Prostate gland (tissue), 2 donors: ENCODE data around the gene EDC4. TPM values are rescaled to one million over a fixed set of nuclear protein-coding genes. Genes with fewer than 3 reads are reported as not detected.
A peak's percentile ranks its signal among the peaks of the same experiment; 100 is the strongest.

Source experiments
- DNase-seq: peaks from one replicate; pipeline ENCODE4 v3.0.0-alpha.2; 2019; ENCODE audit warnings: low spot score
- H3K27ac ChIP-seq, 2 donors: fragments of 200-600 bp; sonication (generic); 2 replicates each; pipeline ENCODE4 v1.5.1; 2017 to 2019
- H3K27me3 ChIP-seq: fragments of 200-600 bp; sonication (generic); replicated peaks from 2 replicates; pipeline ENCODE4 v1.5.1; 2019; ENCODE audit not compliant: insufficient read depth
- H3K36me3 ChIP-seq, 2 donors: fragments of 200-600 bp; sonication (generic); 1 replicate in 1 of 2; 2 replicates in 1 of 2; pipeline versions ENCODE4 v1.5.1 to v1.8.1; 2017 to 2019
- H3K4me1 ChIP-seq: fragments of 200-600 bp; sonication (generic); replicated peaks from 2 replicates; pipeline ENCODE4 v1.5.1; 2019
- H3K4me3 ChIP-seq, 2 donors: fragments of 200-600 bp; sonication (generic); 2 replicates each; pipeline ENCODE4 v1.5.1; 2017 to 2019
- H3K9me3 ChIP-seq: fragments of 200-600 bp; sonication (generic); 2 replicates; pipeline ENCODE4 v1.5.1; 2017
- POLR2A ChIP-seq: fragments of 450-650 bp; IDR thresholded peaks from one replicate; pipeline ENCODE4 v1.6.1; 2016; ENCODE audit warnings: antibody characterized with exemption, mild to moderate bottlenecking
- POLR2AphosphoS5 ChIP-seq: sonication (generic); formaldehyde crosslinking; IDR thresholded peaks from one replicate; pipeline ENCODE4 v1.6.1; 2017; ENCODE audit warnings: antibody characterized with exemption
- WGBS: methylation state at CpG from one replicate; pipeline ENCODE4 v1.1.5; 2018; 5-methylcytosine and 5-hydroxymethylcytosine counted together
- intact Hi-C: fragments of 100-400 bp; cut with DNase I; formaldehyde crosslinking; loops from one replicate; pipeline ENCODE4 v1.14.2; 2022
- total RNA-seq, 2 donors: library from RNA; depleted of rRNA; stranded (reverse); fragments of >200 nt; gene quantifications; one replicate each; pipeline ENCODE4 v1.1.0, GENCODE V29; 2016
- TF ChIP-seq, protein P1 (sequence below), 4 experiments: fragments of 200-600 bp in 2 of 4; fragments of 450-650 bp in 2 of 4; sonication (generic) in 2 of 4; IDR thresholded peaks; 1 replicate in 3 of 4; 2 replicates in 1 of 4; pipeline ENCODE4 v1.5.1; 2016 to 2019; ENCODE audit warnings: antibody characterized with exemption in 4 of 4, mild to moderate bottlenecking in 2 of 4, moderate library complexity in 2 of 4

EDC4 gene
- total RNA-seq, 2 donors from 2014 or later = 47.3 to 76.5 TPM

DNA sequence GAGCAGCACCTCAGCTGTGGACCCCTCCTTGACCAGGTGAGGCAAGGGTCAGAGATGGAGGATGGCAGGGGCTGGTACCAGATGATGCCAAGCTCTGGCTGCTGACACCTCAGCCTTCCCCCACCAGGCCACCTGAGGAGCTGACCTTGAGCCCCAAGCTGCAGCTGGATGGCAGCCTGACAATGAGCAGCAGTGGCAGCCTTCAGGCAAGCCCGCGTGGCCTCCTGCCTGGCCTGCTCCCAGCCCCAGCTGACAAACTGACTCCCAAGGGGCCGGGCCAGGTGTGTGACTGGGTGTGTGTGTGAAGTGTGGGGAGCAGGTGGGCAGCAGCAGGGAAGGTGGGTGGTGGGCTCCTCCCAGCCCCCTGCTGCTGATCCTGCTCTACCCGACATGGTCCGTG is 7.1 kb downstream of the EDC4 start:
- intact Hi-C loops = loop anchor here (5.0 kb wide), 1 partner anchor 162 kb away; no protein-coding TSS in a partner anchor
- H3K27me3 ChIP-seq = no peaks in the 10 kb centered on the region
- TF ChIP-seq POLR2AphosphoS5 (no peak), POLR2A (no peak)
- TF ChIP-seq, protein P1, sequence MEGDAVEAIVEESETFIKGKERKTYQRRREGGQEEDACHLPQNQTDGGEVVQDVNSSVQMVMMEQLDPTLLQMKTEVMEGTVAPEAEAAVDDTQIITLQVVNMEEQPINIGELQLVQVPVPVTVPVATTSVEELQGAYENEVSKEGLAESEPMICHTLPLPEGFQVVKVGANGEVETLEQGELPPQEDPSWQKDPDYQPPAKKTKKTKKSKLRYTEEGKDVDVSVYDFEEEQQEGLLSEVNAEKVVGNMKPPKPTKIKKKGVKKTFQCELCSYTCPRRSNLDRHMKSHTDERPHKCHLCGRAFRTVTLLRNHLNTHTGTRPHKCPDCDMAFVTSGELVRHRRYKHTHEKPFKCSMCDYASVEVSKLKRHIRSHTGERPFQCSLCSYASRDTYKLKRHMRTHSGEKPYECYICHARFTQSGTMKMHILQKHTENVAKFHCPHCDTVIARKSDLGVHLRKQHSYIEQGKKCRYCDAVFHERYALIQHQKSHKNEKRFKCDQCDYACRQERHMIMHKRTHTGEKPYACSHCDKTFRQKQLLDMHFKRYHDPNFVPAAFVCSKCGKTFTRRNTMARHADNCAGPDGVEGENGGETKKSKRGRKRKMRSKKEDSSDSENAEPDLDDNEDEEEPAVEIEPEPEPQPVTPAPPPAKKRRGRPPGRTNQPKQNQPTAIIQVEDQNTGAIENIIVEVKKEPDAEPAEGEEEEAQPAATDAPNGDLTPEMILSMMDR (IDR thresholded peaks at IDR 0.05) = no peak
- H3K9me3 ChIP-seq = no peaks in the 10 kb centered on the region
- WGBS = 78% methylated on average over 3 of the region's 5 CpGs
- no peak overlapping the region for H3K4me3 ChIP-seq
- H3K27ac ChIP-seq = no peak overlapping the region
- no peak for DNase-seq
- H3K4me1 ChIP-seq = peaks cover 11% of the 10 kb centered on the region
- H3K36me3 ChIP-seq = peaks cover 39 to 41% of the 10 kb centered on the region in 2 donors

DNA sequence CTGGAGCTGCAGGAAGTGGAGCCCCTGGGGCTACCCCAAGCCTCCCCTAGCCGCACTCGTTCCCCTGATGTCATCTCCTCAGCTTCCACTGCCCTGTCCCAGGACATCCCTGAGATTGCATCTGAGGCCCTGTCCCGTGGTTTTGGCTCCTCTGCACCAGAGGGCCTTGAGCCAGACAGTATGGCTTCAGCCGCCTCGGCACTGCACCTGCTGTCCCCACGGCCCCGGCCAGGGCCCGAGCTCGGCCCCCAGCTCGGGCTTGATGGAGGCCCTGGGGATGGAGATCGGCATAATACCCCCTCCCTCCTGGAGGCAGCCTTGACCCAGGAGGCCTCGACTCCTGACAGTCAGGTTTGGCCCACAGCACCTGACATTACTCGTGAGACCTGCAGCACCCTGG is 7.7 kb downstream of the EDC4 start:
- 88% methylated on average over 13 of the region's 13 CpGs for WGBS
- H3K27me3 ChIP-seq = no peaks in the 10 kb centered on the region
- no peak for DNase-seq
- no peaks in the 10 kb centered on the region for H3K9me3 ChIP-seq
- H3K4me3 ChIP-seq = no peak overlapping the region
- no peak overlapping the region for H3K27ac ChIP-seq
- intact Hi-C loops = loop anchor here (5.0 kb wide), 1 partner anchor 162 kb away; no protein-coding TSS in a partner anchor
- peaks cover 39 to 42% of the 10 kb centered on the region in 2 donors for H3K36me3 ChIP-seq
- TF ChIP-seq, protein P1 (IDR thresholded peaks at IDR 0.05) = no peak
- no peak for TF ChIP-seq POLR2A
- peaks cover 7% of the 10 kb centered on the region for H3K4me1 ChIP-seq

DNA sequence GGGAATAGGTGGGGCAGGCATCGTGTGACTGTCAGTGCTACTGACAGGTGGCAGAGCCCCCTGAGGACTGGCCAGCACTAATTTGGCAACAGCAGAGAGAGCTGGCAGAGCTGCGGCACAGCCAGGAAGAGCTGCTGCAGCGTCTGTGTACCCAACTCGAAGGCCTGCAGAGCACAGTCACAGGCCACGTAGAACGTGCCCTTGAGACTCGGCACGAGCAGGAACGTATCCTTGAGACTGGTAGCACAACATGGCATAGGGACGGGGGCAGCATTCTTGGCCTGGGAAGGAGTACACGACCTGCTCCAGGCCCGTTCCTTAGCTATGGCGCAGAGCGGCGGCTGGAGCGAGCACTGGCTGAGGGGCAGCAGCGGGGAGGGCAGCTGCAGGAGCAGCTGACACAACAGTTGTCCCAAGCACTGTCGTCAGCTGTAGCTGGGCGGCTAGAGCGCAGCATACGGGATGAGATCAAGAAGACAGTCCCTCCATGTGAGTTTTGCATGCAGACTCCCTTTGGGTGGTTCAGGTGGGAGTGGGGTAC is 8.8 kb downstream of the EDC4 start:
- DNase-seq = no peak
- Histone ChIP-seq H3K36me3 (peaks cover 39 to 53% of the 10 kb centered on the region in 2 donors), H3K9me3 (no peaks in the 10 kb centered on the region), H3K27ac (no peak overlapping the region), H3K4me1 (peaks cover 7% of the 10 kb centered on the region), H3K27me3 (no peaks in the 10 kb centered on the region), H3K4me3 (no peak overlapping the region)
- TF ChIP-seq, protein P1 (IDR thresholded peaks at IDR 0.05) = no peak
- TF ChIP-seq POLR2A (no peak), POLR2AphosphoS5 (no peak)
- WGBS = 87% methylated on average over 21 of the region's 21 CpGs
- intact Hi-C loops = loop anchor here (5.0 kb wide), 1 partner anchor 161 kb away; no protein-coding TSS in a partner anchor

DNA sequence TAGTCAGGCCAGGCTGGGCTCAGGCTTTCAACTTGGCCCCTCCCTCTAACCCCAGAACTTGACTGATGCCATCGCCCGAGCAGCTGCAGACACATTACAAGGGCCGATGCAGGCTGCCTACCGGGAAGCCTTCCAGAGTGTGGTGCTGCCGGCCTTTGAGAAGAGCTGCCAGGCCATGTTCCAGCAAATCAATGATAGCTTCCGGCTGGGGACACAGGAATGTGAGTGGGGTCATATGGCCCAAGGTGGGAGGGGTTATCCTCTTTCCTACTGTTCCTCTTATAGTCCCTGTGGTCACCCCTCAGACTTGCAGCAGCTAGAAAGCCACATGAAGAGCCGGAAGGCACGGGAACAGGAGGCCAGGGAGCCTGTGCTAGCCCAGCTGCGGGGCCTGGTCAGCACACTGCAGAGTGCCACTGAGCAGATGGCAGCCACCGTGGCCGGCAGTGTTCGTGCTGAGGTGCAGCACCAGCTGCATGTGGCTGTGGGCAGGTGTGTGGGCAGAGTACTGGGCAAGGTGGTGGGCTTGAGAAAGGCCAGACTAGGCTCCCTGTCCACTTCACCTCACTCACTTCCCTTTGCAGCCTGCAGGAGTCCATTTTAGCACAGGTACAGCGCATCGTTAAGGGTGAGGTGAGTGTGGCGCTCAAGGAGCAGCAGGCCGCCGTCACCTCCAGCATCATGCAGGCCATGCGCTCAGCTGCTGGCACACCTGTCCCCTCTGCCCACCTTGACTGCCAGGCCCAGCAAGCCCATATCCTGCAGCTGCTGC is 9.7 kb downstream of the EDC4 start:
- no peak for DNase-seq
- Histone ChIP-seq H3K9me3 (no peaks in the 10 kb centered on the region), H3K4me3 (no peak overlapping the region), H3K4me1 (peaks cover 7% of the 10 kb centered on the region), H3K36me3 (peaks cover 36 to 49% of the 10 kb centered on the region in 2 donors), H3K27ac (no peak overlapping the region), H3K27me3 (no peaks in the 10 kb centered on the region)
- intact Hi-C loops = loop anchor here (1.0 to 5.0 kb wide), 2 partner anchors 46 to 160 kb away; no protein-coding TSS in a partner anchor
- WGBS = 74% methylated on average over 18 of the region's 18 CpGs
- no peak for TF ChIP-seq POLR2A

DNA sequence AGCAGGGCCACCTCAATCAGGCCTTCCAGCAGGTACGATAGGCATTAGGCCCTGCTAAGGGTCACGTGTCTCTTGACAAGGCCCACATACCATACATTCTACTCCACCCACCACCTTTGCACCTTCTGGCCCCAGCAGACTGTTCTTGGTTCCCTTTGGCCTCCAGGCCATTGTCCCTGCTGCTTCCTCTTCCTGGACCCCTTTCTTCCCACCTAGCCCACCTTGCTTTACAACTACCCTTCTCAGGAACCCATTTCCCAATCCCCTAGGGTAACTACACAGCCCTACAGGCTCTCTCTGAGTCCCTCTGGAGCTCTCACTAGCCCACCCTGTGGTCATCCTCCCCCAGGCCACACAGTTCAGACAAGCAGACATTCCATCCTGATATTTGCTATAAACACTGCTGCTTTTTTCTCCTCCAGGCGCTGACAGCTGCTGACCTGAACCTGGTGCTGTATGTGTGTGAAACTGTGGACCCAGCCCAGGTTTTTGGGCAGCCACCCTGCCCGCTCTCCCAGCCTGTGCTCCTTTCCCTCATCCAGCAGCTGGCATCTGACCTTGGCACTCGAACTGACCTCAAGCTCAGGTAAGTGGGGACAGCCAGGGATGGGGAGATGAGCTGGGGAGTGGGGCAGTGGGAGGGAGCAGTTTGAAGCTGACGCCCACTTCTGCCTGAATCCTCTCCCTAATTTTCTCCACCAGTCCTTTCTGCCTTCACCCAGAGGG is 10.5 kb downstream of the EDC4 start:
- Histone ChIP-seq H3K4me3 (no peak overlapping the region), H3K27ac (peak overlapping the region in 1 of 2 donors; percentile 59), H3K4me1 (peaks cover 7% of the 10 kb centered on the region), H3K27me3 (no peaks in the 10 kb centered on the region), H3K9me3 (no peaks in the 10 kb centered on the region), H3K36me3 (peaks cover 30 to 49% of the 10 kb centered on the region in 2 donors)
- DNase-seq = no peak
- intact Hi-C loops = loop anchor here (1.0 to 5.0 kb wide), 2 partner anchors 45 to 159 kb away; no protein-coding TSS in a partner anchor
- TF ChIP-seq POLR2A (no peak), POLR2AphosphoS5 (no peak)
- TF ChIP-seq, protein P1 (IDR thresholded peaks at IDR 0.05) = no peak
- 69% methylated on average over 6 of the region's 6 CpGs for WGBS
